ENCODE measurements around the gene GPR146.

Gene GPR146

DNA sequence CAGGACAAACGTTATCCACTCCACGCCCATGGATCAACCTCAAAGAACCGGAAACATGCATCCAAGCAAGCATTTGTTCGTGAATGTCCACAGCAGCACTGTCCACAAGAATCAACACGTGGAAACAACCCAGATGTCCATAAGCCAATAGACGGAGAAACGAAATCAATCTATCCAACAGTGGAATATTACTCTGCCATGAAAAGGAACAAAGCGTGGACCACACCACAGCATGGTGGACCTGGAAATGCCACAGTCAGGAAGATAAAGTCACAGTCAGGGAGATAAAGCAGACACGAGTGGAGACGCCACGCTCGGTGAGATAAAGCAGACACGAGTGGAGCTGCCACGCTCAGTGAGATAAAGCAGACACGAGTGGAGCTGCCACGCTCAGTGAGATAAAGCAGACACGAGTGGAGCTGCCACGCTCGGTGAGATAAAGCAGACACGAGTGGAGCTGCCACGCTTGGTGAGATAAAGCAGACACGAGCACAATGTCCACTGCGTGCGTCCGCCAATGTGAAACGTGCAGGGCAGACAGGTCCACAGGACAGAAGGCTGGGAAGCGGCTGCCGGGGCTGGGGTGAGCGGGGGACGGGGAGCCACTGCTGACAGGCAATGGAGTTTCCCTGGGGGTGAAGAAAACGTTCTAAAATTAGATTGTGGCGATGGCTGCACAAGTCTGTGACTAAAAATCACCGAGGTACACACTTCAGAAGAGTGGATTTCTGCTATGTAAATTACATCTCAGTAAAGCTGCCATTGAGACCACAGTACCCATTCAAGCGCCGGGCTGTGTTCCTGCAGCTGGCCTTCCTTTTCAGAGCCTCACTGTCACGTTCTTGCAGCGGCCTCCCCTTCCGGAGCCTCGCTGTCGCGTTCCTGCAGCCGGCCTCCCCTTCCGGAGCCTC, 54.2 kb downstream of the GPR146 start:
- no peak overlapping the region for H3K4me3 ChIP-seq (ENCODE audit: low read length)
- no peak for DNase-seq (ENCODE audit: low read depth, low spot score)

DNA sequence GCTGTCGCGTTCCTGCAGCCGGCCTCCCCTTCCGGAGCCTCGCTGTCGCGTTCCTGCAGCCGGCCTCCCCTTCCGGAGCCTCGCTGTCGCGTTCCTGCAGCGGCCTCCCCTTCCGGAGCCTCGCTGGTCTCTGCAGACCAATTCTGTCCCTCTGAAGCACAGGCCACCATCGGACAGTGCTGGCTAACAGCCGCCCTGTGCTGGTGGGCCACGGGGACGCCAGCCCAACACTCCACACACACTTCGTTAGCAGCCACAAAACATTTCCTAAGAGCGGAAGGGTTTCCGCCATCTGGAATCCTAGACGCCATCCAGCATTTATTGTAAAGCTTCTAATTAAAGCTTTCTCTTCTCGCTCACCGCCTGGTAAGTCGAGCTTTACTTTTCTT, 54.8 kb downstream of the GPR146 start:
- no peak overlapping the region for H3K4me3 ChIP-seq (ENCODE audit: low read length)
- no peak for DNase-seq (ENCODE audit: low read depth, low spot score)

DNA sequence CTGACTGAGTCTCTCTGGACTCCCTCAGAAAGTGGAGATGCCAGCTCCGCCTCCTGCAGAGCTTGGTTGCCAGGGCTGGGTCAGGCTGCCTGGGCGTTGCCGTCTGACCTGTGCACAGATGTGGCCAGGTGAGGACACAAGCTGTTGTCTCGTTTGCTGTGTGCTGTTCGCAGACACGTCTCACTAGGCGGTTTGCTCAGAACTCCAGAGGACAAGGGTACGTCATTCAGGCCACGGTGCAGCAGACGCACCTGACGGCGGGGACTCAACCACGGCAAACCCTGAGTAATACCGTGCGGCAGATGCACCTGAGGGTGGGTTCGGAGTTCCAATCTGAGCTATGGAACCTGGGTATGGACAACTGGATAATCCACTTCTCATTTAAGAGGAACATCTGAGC, 55.3 kb downstream of the GPR146 start:
- H3K4me3 ChIP-seq (ENCODE audit: low read length): no peak overlapping the region
- DNase-seq (ENCODE audit: low read depth, low spot score): no peak

DNA sequence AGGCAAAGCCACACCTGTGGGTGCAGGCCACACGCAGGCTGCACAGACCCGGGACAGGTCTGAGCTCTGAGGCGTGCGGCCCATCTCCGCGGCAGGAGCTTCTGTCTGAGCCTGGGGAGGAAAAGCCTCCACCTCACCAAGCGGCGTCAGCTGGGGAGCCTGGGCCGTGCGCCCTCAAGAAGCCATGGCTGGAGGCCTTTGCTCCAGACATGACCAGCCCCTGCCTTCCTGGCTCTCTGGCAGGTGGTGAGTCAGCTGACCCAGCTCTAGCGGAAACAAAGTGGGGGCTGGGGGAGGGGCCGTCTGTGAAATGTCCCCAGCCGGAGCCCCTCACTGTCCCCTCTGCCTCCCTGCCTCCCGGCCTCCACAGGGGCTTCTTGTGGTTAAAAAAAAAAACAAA, 56.0 kb downstream of the GPR146 start:
- H3K4me3 ChIP-seq (ENCODE audit: low read length): no peak overlapping the region
- no peak for DNase-seq (ENCODE audit: low read depth, low spot score)

DNA sequence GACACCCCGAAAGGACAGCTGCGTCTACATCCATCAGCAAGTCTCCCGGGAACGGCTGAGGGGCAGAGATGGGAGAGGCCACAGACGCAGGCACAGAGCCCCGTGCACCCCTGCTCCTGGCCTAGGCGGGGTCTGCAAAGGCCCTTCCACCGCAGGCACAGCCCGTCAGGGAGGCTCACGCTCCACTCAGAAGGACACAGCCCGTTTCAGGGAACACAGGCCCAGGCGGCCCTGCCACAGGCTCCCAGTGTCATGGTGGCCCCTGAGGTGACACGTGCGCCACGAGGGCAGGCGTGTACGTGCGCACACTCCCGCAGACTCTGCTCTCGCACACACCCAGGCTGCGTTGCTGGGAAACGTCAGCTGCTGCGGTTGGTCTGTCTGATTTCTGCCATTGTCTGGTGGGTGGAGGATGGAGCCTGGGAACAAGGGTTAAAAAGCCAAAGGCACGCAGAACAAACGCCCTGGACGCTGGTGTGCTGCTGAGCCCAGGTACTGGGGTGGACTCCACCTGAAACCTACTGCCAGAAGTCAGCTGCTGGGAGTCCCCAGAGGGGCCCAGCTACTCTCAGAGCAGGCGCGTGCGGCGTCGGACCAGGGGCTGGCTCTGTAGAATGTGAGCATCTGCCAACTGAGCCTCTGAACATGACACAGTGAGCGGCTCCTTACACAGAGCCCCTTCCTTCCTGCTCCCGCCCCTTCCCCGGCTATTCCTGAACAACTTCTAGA, 56.7 kb downstream of the GPR146 start:
- DNase-seq (ENCODE audit: low read depth, low spot score): no peak
- no peak overlapping the region for H3K4me3 ChIP-seq (ENCODE audit: low read length)

DNA sequence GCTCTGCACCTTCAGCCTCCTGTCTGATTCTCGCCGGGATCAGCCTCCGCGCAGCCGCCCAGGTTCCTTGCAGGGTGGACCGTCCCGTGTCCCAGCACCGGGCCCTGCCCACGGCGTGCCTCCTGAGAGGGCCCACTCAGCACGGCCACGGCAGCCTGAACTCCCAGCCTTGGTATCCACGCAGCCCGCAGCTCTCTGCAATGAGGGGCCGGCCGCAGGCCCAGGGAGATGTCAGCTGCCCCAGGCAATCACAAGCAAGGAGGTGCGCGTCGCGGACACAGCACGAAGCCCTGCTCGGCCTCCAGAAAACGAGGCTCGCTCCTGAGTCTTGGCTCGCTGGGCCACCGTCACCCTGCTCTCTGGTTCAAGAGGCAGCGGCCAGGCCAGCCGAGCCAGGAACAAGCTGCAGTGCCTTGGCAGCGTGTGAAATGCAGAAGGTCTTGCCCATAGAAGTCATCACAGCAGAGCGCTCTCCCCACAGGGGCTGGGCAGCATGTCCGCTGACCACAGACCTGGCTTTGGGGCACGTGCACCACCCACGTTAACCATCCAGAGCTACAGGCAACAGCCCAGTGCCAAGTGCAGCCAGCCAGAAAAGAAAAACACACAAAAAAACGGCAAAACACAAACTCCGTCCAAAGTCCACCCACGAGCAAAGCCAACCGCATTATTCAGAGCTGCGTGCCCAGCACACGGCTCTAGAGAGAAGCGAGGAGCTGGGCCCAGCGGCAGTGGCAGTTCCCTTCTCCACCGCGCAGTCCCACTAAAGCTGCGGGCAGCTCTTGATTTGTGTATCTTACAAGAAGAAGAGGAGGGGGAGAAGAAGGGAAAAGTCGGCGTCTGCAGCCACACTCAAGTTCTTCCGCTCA, 57.5 kb downstream of the GPR146 start:
- no peak for DNase-seq (ENCODE audit: low read depth, low spot score)
- H3K4me3 ChIP-seq (ENCODE audit: low read length): no peak overlapping the region

DNA sequence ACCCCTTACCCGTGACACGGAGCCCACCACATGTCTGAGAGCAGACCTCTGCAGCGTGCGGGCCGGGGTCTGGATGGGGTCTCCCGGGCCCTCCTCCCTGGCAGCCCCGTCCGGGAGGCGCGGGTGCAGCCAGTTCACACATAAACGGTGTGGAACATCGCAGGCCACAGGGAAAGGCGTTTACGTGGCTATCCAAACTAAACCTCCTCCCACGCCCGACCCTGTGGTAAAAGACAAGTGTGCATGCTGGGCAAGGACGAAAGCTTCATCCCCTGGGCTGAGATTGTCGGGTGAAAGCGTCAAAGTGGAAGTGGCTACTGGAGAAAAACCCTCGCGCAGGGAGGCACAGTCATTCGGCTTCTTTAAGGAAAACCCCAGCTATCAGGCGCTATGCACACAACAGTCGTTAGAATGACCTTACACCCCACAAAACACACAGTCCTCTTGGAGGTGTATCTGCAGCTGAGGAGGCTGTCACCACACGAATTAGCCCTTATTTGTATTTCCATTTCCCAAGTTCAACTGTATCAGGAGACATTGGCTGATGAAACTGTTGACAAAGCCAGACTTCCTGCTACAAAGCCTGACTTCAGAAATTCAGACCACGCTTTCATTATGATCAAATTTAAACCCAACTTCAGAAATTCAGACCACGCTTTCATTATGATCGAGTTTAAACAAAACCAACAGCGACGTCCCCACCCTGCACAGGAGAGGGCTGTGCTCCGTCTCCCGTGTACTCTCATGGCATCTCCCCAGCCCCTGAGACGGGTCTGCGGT, 58.9 kb downstream of the GPR146 start:
- DNase-seq (ENCODE audit: low read depth, low spot score): no peak
- no peak overlapping the region for H3K4me3 ChIP-seq (ENCODE audit: low read length)

DNA sequence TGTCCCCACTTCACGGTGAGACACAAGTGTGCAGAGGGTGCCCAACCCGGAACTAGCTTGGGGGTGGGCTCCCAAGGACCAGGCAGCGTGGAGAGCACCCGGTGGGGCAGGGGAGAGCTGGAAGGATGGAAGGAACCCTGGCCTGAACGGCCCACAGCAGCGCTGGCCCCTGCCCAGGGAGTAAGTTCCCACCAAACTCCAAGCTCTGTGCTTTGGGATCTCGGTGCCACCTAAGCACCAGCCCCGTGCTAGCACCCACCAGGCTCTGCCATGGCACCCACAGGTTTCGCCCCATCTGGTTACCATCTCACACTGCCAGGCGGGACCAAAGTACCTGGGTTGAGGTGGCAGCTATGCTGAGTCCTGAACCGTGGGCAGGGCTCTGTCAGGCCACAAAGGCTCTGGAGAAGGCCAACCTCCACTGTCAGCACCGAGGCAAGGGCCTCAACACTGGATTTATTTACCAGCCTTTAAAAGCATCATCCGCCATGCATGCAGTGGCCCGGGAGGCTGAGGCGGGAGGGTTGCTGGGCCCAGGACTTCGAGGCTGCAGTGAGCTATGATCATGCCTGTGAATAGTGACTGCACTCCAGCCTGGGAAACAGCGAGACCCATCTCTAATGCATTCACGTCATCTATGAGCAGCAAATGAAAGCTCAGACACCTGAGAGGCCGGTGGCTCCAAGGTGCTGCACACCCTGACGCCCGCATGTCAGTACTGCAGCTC, 59.6 kb downstream of the GPR146 start:
- DNase-seq (ENCODE audit: low read depth, low spot score): no peak
- no peak overlapping the region for H3K4me3 ChIP-seq (ENCODE audit: low read length)

DNA sequence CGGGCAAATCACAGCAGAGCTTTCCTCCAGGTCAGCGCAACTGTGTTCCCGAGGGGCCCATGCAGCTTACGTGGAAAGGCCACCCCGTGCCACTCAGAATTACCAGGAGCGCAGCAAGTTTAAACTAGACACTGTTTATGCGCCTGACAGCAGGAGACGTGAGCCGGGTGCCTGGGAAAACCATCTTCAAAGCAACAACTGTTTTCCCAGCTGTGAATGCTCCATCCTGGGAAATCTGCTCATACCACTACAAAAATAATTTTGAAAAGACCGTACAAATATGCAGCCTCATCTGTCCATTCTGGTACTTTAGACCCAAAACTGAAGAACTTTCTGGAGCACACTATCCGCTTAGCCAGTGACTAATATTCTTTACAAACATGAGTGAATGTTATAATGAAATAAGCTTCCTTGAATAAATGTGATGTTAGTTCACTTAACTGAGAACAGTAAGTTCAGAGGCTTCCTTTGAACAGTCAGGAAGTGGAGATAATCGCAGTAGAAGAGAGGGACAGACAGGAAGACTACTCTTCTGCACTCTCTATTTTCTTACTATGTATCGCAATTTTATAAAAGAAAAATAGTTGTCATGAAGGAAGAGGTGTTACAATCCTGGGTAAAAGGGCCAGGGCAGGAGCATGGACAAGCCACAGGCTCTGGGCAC, 60.3 kb downstream of the GPR146 start:
- H3K4me3 ChIP-seq (ENCODE audit: low read length): no peak overlapping the region
- DNase-seq (ENCODE audit: low read depth, low spot score): peak; percentile 16

DNA sequence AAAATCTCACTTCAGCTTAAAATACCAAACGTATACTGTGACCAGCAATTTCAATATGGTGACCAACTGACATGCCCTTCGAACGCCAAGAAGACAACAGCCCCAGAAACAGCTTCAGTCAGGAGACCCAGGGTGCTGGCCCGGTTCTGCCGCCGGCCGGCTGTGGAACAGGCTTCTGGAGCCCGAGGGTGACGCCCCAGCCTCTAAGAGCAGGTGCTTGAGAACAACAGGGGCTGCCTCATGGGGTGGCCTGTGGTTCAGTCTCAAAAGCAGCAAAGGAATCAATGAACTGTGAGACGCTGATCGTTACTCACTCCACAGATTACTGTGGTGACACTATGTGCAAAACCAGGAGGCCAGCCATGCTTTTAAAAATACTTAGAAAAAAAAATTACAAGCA, 60.8 kb downstream of the GPR146 start:
- DNase-seq (ENCODE audit: low read depth, low spot score): no peak
- H3K4me3 ChIP-seq (ENCODE audit: low read length): no peak overlapping the region

DNA sequence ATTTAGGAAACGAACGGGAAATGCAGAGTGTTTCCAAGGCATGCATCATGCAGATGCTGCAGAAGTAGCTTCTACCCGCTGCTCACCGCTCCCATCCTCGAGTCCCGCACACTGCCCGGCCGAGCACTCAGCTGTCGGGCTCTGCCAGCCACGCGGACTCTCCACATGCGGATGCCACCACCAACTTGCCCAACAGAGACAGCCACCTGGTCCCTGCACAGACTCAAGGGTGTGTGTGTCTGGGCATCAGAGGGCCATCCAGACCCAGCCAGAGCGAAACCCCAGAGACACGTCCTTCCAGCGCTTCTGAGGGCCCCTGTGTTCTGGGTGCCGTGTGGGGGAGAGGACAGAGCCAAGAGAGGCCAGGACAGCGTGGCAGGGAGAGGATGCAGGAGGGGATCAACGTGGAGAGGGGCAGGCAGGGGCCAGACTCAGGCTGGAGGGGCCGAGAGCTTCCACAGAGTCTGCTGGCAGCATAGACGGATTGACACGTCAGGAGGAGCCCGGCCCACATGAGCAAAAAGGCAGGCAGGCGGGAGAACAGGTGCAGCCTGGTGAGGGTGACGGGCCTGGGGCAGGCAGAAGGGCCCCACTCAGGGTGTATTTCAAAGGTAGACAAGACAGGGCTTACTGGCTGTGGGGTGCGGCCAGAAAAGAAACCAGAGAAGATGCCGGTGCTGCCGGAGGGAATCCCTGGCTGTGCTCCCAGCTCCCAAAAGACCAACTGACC, 61.9 kb downstream of the GPR146 start:
- DNase-seq (ENCODE audit: low read depth, low spot score): no peak
- H3K4me3 ChIP-seq (ENCODE audit: low read length): no peak overlapping the region

DNA sequence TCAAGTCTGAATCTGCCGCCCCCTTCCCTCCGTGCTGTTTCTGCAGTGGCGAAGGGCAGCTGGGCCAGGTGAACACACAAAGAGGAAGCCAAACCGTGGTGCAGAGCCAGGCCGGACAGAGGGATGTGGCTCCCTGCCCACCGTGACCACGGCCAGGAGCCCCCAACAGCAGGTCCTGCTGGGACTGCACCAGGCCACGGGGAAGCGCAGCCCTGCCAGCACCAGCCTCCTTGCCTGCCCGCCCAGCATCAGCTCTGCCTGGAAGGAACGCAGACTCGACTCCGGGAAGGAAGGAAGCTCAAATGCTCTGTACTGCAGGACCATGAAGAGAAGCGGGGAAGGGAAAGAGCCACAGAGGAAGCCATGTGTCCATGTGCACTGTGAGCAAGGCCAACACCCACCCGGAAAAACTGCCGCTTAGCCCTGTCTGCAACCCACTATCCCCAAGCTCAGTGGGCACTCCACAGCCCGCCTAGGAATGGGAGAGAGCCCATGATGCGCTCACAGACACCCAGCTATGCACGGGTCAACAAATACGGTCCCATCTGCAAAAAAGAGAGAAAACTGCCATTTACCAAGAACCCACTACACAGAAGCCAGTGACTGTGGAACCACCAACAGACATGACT, 62.6 kb downstream of the GPR146 start:
- DNase-seq (ENCODE audit: low read depth, low spot score): no peak
- no peak overlapping the region for H3K4me3 ChIP-seq (ENCODE audit: low read length)

DNA sequence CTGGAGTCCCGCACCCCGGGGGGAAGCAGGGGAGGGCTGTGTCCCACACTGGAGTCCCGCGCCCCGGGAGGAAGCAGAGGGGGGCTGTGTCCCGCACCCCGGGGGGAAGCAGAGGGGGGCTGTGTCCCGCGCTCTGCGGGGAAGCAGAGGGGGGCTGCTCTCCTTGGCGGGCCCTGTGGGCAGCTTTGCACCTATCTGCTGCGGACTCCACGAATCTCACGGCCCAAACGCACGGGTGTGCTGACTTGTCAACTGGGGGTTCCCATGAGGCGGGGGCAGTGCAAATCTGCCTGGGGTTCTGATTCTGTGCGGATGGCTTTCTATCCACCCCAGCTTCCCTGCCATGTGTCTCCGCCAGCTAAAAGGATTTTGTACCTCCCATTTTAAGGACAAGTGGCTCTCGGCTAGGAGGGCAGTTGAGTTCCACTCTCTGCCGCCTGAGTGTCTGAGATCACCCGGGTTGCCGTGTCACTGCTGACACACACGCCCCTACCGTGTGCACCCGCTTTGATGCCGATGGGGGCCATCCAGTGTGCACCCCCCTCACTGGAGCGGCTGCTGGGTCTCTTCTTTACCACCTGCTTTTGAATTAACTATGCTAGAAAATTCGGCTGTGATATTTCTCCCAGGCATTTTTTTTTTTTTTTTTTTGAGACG, 64.0 kb downstream of the GPR146 start:
- H3K4me3 ChIP-seq (ENCODE audit: low read length): no peak overlapping the region
- DNase-seq (ENCODE audit: low read depth, low spot score): no peak
